Loucy (cell line): ENCODE results near the gene FECH.

Experiments
- H2AFZ ChIP-seq: fragments of 200-600 bp; sonication (generic); 2 replicates; pipeline ENCODE4 v1.6.0; 2016; ENCODE audit warnings: antibody characterized with exemption, mild to moderate bottlenecking, low read length, moderate library complexity
- H3F3A ChIP-seq: fragments of 200-600 bp; 2 replicates; pipeline ENCODE4 v1.6.0; 2016; ENCODE audit warnings: antibody characterized with exemption, low read depth, mild to moderate bottlenecking
- H3K27me3 ChIP-seq: fragments of 200-600 bp; sonication (generic); 2 replicates; pipeline ENCODE4 v1.6.1; 2014; ENCODE audit warnings: low read length, mild to moderate bottlenecking; ENCODE audit not compliant: insufficient read depth, poor library complexity, severe bottlenecking
- H3K36me3 ChIP-seq: fragments of 200-600 bp; sonication (generic); 2 replicates; pipeline ENCODE4 v1.6.1; 2016; ENCODE audit warnings: low read length; ENCODE audit not compliant: insufficient read depth
- H3K4me1 ChIP-seq: fragments of 200-600 bp; sonication (generic); 2 replicates; pipeline ENCODE4 v1.5.1; 2014; ENCODE audit warnings: low read length, mild to moderate bottlenecking; ENCODE audit not compliant: insufficient read depth, poor library complexity, severe bottlenecking
- H3K4me2 ChIP-seq: fragments of 200-600 bp; sonication (generic); 2 replicates; pipeline ENCODE4 v1.6.0; 2014; ENCODE audit warnings: antibody characterized with exemption, low read length, low read depth, mild to moderate bottlenecking; ENCODE audit not compliant: poor library complexity, severe bottlenecking
- H3K4me3 ChIP-seq: fragments of 200-600 bp; sonication (generic); 2 replicates; pipeline ENCODE4 v1.5.1; 2014; ENCODE audit warnings: low read length, mild to moderate bottlenecking, mixed read lengths; ENCODE audit not compliant: poor library complexity, severe bottlenecking
- H3K79me2 ChIP-seq: fragments of 200-600 bp; sonication (generic); 2 replicates; pipeline ENCODE4 v1.6.1; 2014; ENCODE audit warnings: low read length; ENCODE audit not compliant: insufficient read depth
- H3K9ac ChIP-seq: fragments of 200-600 bp; sonication (generic); 2 replicates; pipeline ENCODE4 v1.6.0; 2014; ENCODE audit warnings: mild to moderate bottlenecking, low read depth, low read length, moderate library complexity; ENCODE audit not compliant: poor library complexity, severe bottlenecking
- H3K9me2 ChIP-seq: fragments of 200-600 bp; sonication (generic); replicated peaks from 2 replicates; pipeline ENCODE4 v1.6.1; 2016; ENCODE audit warnings: low read depth, low read length, mixed read lengths
- H3K9me3 ChIP-seq: fragments of 200-600 bp; sonication (generic); 2 replicates; pipeline ENCODE4 v1.6.1; 2014; ENCODE audit warnings: mild to moderate bottlenecking, antibody characterized with exemption, low read length, low read depth; ENCODE audit not compliant: insufficient read depth
- H4K20me1 ChIP-seq: fragments of 200-600 bp; sonication (generic); 2 replicates; pipeline ENCODE4 v1.6.0; 2014; ENCODE audit warnings: antibody characterized with exemption, low read length, mild to moderate bottlenecking; ENCODE audit not compliant: insufficient read depth, poor library complexity, severe bottlenecking
- EZH2phosphoT487 ChIP-seq: fragments of 200-600 bp; IDR thresholded peaks from 2 replicates; pipeline ENCODE4 v1.6.1; 2018; ENCODE audit warnings: antibody characterized with exemption, mild to moderate bottlenecking, moderate library complexity, borderline replicate concordance
- TF ChIP-seq, protein P1 (sequence below): fragments of 200-600 bp; sonication (generic); conservative IDR thresholded peaks from 2 replicates; pipeline ENCODE4 v1.5.1; 2014; ENCODE audit warnings: mild to moderate bottlenecking, antibody characterized with exemption, low read length

FECH gene

DNA sequence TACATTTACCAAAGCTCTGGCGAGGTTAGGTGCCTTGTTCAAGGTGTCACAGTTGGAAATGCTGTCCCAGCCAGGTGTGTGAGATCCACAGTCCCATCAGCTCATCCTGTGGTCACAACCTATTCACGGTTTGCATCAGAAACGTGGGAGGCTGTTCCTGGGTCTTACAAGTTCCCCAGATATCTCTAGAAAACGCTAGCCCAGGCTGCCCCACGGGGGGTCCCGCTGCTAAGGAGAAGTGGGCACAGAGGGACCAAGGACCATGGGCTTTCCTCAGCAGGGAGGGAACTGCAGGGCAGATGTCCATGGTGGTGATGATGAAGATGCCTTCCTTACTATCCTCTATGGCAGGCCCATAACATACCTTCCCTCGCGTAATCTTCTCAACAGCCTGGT is 649 bp downstream of the FECH start:
- no peaks in the 10 kb centered on the region for H3K9me2 ChIP-seq
- no peaks in the 10 kb centered on the region for H3K9me3 ChIP-seq
- H3K27me3 ChIP-seq, result no peaks in the 10 kb centered on the region
- H3K4me3 ChIP-seq, result peak overlapping the region; percentile 93
- H3F3A ChIP-seq, result no peaks in the 10 kb centered on the region
- no peaks in the 10 kb centered on the region for H4K20me1 ChIP-seq
- H3K79me2 ChIP-seq, result peaks cover 11% of the 10 kb centered on the region; the same call in 1 of the 2 replicates
- H3K36me3 ChIP-seq, result no peaks in the 10 kb centered on the region
- peak overlapping the region; percentile 96 for H2AFZ ChIP-seq
- H3K9ac ChIP-seq, result peak overlapping the region; percentile 78
- peaks cover 23% of the 10 kb centered on the region for H3K4me1 ChIP-seq
- TF ChIP-seq EZH2phosphoT487, result no peak
- TF ChIP-seq, protein P1, sequence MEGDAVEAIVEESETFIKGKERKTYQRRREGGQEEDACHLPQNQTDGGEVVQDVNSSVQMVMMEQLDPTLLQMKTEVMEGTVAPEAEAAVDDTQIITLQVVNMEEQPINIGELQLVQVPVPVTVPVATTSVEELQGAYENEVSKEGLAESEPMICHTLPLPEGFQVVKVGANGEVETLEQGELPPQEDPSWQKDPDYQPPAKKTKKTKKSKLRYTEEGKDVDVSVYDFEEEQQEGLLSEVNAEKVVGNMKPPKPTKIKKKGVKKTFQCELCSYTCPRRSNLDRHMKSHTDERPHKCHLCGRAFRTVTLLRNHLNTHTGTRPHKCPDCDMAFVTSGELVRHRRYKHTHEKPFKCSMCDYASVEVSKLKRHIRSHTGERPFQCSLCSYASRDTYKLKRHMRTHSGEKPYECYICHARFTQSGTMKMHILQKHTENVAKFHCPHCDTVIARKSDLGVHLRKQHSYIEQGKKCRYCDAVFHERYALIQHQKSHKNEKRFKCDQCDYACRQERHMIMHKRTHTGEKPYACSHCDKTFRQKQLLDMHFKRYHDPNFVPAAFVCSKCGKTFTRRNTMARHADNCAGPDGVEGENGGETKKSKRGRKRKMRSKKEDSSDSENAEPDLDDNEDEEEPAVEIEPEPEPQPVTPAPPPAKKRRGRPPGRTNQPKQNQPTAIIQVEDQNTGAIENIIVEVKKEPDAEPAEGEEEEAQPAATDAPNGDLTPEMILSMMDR, result no peak
- peak overlapping the region; percentile 93 for H3K4me2 ChIP-seq

DNA sequence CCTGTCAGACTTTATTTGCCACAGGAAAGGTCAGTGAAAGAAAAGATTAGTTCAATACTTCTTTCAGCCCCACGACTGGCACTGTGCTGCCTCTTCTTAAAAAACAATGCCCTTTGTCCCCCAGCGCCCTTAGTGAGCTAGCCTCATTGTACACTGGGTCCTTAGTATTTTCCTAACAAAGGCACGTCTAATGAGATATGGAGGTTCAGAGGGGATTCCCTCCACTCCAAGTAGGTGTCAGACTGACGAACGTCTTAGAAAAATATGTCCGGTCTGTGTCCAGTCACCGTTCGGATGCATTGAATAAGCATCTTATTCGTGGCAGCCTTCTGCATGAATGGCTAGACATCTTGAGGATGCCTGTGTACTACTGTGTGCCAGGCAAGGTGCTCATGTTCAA is 1.1 kb downstream of the FECH start:
- H3K9me2 ChIP-seq, result no peaks in the 10 kb centered on the region
- peaks cover 11% of the 10 kb centered on the region; the same call in 1 of the 2 replicates for H3K79me2 ChIP-seq
- peak overlapping the region; percentile 96; the same call in 1 of the 2 replicates for H2AFZ ChIP-seq
- H3K4me3 ChIP-seq, result peak overlapping the region; percentile 93
- no peaks in the 10 kb centered on the region for H3F3A ChIP-seq
- H3K4me1 ChIP-seq, result peaks cover 28% of the 10 kb centered on the region
- H3K27me3 ChIP-seq, result no peaks in the 10 kb centered on the region
- H4K20me1 ChIP-seq, result no peaks in the 10 kb centered on the region
- TF ChIP-seq EZH2phosphoT487, result no peak
- TF ChIP-seq, protein P1, result no peak
- H3K9me3 ChIP-seq, result no peaks in the 10 kb centered on the region
- H3K4me2 ChIP-seq, result peak overlapping the region; percentile 93
- no peaks in the 10 kb centered on the region for H3K36me3 ChIP-seq
- H3K9ac ChIP-seq, result peak overlapping the region; percentile 78

DNA sequence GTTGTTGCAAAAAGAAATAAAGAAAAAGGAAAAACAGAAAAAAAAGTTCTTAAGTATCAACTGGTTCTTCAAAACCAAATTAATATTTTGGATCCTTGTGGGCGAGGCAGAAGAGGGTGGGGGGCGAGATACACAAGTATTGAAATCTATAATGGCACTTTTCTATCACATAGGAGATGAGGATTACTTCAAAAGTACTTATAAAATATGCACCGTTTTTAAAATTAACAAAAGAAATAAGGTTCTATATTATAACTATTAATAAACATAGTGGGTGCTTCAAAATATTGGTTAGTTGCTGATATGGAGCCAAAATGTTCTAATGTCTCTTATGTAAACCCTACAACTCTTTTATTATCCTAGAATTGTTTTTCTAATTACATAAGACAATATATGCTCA is 2.1 kb downstream of the FECH start:
- Histone ChIP-seq H3K27me3 (no peaks in the 10 kb centered on the region), H3K4me3 (no peak overlapping the region), H3K4me2 (peak overlapping the region; percentile 93), H3K36me3 (no peaks in the 10 kb centered on the region), H3K9me2 (no peaks in the 10 kb centered on the region), H4K20me1 (no peaks in the 10 kb centered on the region), H2AFZ (no peak overlapping the region), H3K9me3 (no peaks in the 10 kb centered on the region), H3K4me1 (peaks cover 36% of the 10 kb centered on the region), H3F3A (no peaks in the 10 kb centered on the region), H3K9ac (peak overlapping the region; percentile 78), H3K79me2 (peaks cover 11% of the 10 kb centered on the region; the same call in 1 of the 2 replicates)
- no peak for TF ChIP-seq EZH2phosphoT487
- TF ChIP-seq, protein P1, result no peak
